Upper lobe of left lung (tissue), 4 donors: ENCODE results near the gene BIRC6.

ENCODE experiments used
- POLR2A ChIP-seq, 4 donors: fragments of 450-650 bp; IDR thresholded peaks; one replicate each; pipeline ENCODE4 v1.5.1; 2016 to 2017; ENCODE audit warnings: antibody characterized with exemption in 4 of 4, mild to moderate bottlenecking in 2 of 4
- TF ChIP-seq, protein P1 (sequence below), 6 experiments: fragments of 450-650 bp in 4 of 6; fragments of 200-600 bp in 2 of 6; sonication (generic) in 2 of 6; IDR thresholded peaks; one replicate each; pipeline ENCODE4 v1.5.1; 2016 to 2019; ENCODE audit warnings: antibody characterized with exemption in 6 of 6

DNA sequence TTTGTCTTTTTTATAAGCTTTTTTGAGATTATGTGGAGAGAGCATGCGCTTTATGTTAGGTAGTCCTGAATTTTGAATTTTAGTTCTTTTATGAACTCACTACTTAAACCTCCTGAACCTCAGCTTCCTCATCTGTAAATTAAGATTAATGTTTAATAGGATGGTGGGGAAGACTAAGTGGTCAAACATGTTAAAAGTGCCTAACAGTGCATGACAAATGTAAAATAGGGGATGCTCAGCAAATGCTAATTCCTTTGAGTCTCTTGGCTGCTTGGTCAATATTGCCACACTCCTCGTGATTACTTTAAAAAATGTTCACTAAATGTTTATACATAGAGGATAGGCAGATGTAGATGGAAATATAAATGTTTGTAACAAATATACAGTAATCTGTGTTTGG lies 6.8 kb downstream of the BIRC6 start:
- TF ChIP-seq, protein P1, sequence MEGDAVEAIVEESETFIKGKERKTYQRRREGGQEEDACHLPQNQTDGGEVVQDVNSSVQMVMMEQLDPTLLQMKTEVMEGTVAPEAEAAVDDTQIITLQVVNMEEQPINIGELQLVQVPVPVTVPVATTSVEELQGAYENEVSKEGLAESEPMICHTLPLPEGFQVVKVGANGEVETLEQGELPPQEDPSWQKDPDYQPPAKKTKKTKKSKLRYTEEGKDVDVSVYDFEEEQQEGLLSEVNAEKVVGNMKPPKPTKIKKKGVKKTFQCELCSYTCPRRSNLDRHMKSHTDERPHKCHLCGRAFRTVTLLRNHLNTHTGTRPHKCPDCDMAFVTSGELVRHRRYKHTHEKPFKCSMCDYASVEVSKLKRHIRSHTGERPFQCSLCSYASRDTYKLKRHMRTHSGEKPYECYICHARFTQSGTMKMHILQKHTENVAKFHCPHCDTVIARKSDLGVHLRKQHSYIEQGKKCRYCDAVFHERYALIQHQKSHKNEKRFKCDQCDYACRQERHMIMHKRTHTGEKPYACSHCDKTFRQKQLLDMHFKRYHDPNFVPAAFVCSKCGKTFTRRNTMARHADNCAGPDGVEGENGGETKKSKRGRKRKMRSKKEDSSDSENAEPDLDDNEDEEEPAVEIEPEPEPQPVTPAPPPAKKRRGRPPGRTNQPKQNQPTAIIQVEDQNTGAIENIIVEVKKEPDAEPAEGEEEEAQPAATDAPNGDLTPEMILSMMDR (IDR thresholded peaks at IDR 0.05), result no peak
- no peak for TF ChIP-seq POLR2A (IDR thresholded peaks at IDR 0.05)
